Panc1 (cell line): ENCODE measurements around the gene USH1G. TPM values are rescaled to one million over a fixed set of nuclear protein-coding genes. Genes with fewer than 3 reads are reported as not detected.

Experiments
- ATAC-seq: fragments of 200-7000 bp; cut with Tn5 transposase; 2 replicates; pipeline ENCODE4 v1.9.1; 2020; ENCODE audit warnings: mild to moderate bottlenecking, moderate library complexity
- BruUV-seq: library from RNA; stranded (reverse); fragments of 400-500 nt; replicated peaks from 2 replicates; lab custom pipeline; 2021; lab: Mats Ljungman, UMichigan
- CTCF ChIA-PET: fragments of 300-600 bp; sonication (Branson Sonifier 250); formaldehyde crosslinking; loops from one replicate; lab custom pipeline; 2022; ENCODE audit warnings: antibody characterized with exemption; lab: Charles Lee
- POLR2A ChIA-PET: fragments of 300-600 bp; sonication (Branson Sonifier 250); formaldehyde crosslinking; loops from one replicate; lab custom pipeline; 2022; ENCODE audit warnings: antibody characterized with exemption; lab: Charles Lee
- DNase-seq: peaks from one replicate; pipeline ENCODE4 v3.0.0-alpha.2; 2010; ENCODE audit warnings: low read depth, low spot score
- H3K27ac ChIP-seq: 2 replicates; pipeline ENCODE4 v1.5.1; 2011; ENCODE audit warnings: mild to moderate bottlenecking, low read length, inconsistent platforms
- H3K27me3 ChIP-seq: fragments of 200-500 bp; sonication (Bioruptor generic); 2 replicates; pipeline ENCODE4 v1.6.0; 2014; ENCODE audit warnings: low read length, inconsistent platforms; ENCODE audit not compliant: control insufficient read depth, insufficient read depth
- H3K36me3 ChIP-seq: fragments of 200-500 bp; sonication (Bioruptor generic); 2 replicates; pipeline ENCODE4 v1.5.1; 2014; ENCODE audit warnings: inconsistent platforms, mild to moderate bottlenecking, low read length, moderate library complexity; ENCODE audit not compliant: control insufficient read depth, insufficient read depth
- H3K4me1 ChIP-seq: 2 replicates; pipeline ENCODE4 v1.5.1; 2011; ENCODE audit warnings: inconsistent platforms, mild to moderate bottlenecking, low read length, moderate library complexity; ENCODE audit not compliant: control insufficient read depth, insufficient read depth
- H3K4me3 ChIP-seq, 2 experiments: 2 replicates each; pipeline ENCODE4 v1.5.1; 2011 to 2012; ENCODE audit warnings: low read depth in 2 of 2, low read length in 2 of 2, mild to moderate bottlenecking in 2 of 2, inconsistent platforms in 1 of 2, moderate library complexity in 1 of 2
- H3K9me3 ChIP-seq: fragments of 200-500 bp; sonication (Bioruptor generic); 2 replicates; pipeline ENCODE4 v1.5.1; 2014; ENCODE audit warnings: low read depth, mild to moderate bottlenecking, inconsistent platforms, low read length, moderate library complexity; ENCODE audit not compliant: control insufficient read depth, insufficient read depth
- POLR2AphosphoS5 ChIP-seq: IDR thresholded peaks from 2 replicates; pipeline ENCODE4 v1.6.1; 2012; ENCODE audit warnings: mild to moderate bottlenecking, low read depth, low read length, moderate library complexity
- SIN3A ChIP-seq: IDR thresholded peaks from 2 replicates; pipeline ENCODE4 v1.6.1; 2012; ENCODE audit warnings: low read depth, mild to moderate bottlenecking, low read length, moderate library complexity, borderline replicate concordance; ENCODE audit not compliant: insufficient read depth
- TCF7L2 ChIP-seq: IDR thresholded peaks from 2 replicates; pipeline ENCODE4 v1.6.1; 2011; ENCODE audit warnings: mild to moderate bottlenecking, low read depth, low read length, inconsistent platforms
- in situ Hi-C: cut with HindIII; loops from 2 replicates; pipeline ENCODE4 v1.10.0; 2016; ENCODE audit warnings: low sequenced_read_pairs, low pct_unique_long_range_greater_than_20kb
- intact Hi-C: fragments of 100-400 bp; cut with micrococcal nuclease; formaldehyde crosslinking; loops from one replicate; pipeline ENCODE4 v1.10.0; 2022; ENCODE audit not compliant: unreplicated experiment
- total RNA-seq: library from RNA; stranded (reverse); gene quantifications from one replicate; pipeline ENCODE4 v1.2.1, GENCODE V29; 2021; ENCODE audit not compliant: unreplicated experiment
- TF ChIP-seq, protein P1 (sequence below): fragments of 450-650 bp; IDR thresholded peaks from 2 replicates; pipeline ENCODE4 v1.5.1; 2017; ENCODE audit warnings: mild to moderate bottlenecking
- TF ChIP-seq, protein P2 (sequence below), 2 experiments: IDR thresholded peaks; 2 replicates each; pipeline ENCODE4 v1.6.1; 2011 to 2012; ENCODE audit warnings: low read depth in 2 of 2, control low read depth in 1 of 2, low read length in 1 of 2, mild to moderate bottlenecking in 1 of 2, moderate library complexity in 1 of 2; ENCODE audit not compliant: insufficient read depth in 1 of 2

Gene USH1G
- total RNA-seq, 1 experiment from 2014 or later = not detected

DNA sequence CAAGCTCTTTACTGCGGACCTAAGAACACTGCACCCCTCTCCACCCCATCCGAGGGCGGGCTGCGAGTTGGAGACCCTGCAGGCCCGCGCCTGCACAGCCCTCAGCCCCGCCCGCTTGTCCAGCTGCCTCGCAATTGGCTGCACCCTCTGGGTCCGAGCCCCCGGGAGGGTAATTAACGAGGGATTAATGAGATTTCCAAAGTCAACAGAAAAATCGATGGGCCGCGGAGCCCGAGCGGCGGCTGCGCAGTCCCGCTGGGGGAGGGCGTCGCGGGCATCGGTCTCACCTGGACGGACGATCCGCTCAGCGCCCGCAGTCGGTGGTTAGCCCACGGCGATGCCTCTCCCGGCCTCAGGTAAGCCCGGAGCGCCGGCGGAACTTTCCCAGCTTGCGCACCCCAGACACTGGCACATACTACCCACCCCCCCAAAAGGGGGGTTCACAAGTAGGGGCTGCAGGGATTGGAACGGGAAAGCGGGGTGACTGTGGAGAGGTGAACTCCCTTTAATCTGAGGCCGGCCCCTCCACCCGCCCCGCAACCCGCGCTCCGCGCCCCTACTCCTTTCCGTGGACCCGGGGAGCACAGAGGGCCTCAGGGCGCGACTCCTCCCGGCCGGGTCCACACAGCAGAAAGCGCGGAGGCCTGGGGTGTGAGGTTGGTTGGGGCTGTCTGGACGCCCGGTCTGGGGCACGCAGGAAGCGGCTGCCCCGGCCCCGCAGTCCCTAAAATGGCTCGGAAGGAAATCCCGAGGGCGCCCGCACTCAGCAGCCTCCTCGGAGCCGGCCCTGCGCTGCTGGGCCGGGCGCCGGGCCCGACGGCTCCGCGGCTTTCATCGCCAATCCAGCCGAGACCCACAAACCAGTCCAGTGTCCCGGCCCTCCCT is 12.8 kb upstream of the USH1G start, which contains the start of gene OTOP3:
OTOP3 (plus strand) TSS at position 314 of the 885 bp plus-strand sequence; CDS start at position 338, 24 bp downstream.
- intact Hi-C loops = no loop called here
- Histone ChIP-seq H3K4me3 (no peak within 1 kb of the TSS), H3K27ac (no peak within 1 kb of the TSS), H3K36me3 (no peaks in the 10 kb centered on the region), H3K27me3 (peaks cover 13% of the 10 kb centered on the region; the same call in 1 of the 2 replicates), H3K4me1 (no peaks in the 10 kb centered on the region), H3K9me3 (no peaks in the 10 kb centered on the region)
- TF ChIP-seq TCF7L2 (no peak), SIN3A (no peak), POLR2AphosphoS5 (no peak)
- TF ChIP-seq, protein P1, sequence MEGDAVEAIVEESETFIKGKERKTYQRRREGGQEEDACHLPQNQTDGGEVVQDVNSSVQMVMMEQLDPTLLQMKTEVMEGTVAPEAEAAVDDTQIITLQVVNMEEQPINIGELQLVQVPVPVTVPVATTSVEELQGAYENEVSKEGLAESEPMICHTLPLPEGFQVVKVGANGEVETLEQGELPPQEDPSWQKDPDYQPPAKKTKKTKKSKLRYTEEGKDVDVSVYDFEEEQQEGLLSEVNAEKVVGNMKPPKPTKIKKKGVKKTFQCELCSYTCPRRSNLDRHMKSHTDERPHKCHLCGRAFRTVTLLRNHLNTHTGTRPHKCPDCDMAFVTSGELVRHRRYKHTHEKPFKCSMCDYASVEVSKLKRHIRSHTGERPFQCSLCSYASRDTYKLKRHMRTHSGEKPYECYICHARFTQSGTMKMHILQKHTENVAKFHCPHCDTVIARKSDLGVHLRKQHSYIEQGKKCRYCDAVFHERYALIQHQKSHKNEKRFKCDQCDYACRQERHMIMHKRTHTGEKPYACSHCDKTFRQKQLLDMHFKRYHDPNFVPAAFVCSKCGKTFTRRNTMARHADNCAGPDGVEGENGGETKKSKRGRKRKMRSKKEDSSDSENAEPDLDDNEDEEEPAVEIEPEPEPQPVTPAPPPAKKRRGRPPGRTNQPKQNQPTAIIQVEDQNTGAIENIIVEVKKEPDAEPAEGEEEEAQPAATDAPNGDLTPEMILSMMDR = no peak
- TF ChIP-seq, protein P2, sequence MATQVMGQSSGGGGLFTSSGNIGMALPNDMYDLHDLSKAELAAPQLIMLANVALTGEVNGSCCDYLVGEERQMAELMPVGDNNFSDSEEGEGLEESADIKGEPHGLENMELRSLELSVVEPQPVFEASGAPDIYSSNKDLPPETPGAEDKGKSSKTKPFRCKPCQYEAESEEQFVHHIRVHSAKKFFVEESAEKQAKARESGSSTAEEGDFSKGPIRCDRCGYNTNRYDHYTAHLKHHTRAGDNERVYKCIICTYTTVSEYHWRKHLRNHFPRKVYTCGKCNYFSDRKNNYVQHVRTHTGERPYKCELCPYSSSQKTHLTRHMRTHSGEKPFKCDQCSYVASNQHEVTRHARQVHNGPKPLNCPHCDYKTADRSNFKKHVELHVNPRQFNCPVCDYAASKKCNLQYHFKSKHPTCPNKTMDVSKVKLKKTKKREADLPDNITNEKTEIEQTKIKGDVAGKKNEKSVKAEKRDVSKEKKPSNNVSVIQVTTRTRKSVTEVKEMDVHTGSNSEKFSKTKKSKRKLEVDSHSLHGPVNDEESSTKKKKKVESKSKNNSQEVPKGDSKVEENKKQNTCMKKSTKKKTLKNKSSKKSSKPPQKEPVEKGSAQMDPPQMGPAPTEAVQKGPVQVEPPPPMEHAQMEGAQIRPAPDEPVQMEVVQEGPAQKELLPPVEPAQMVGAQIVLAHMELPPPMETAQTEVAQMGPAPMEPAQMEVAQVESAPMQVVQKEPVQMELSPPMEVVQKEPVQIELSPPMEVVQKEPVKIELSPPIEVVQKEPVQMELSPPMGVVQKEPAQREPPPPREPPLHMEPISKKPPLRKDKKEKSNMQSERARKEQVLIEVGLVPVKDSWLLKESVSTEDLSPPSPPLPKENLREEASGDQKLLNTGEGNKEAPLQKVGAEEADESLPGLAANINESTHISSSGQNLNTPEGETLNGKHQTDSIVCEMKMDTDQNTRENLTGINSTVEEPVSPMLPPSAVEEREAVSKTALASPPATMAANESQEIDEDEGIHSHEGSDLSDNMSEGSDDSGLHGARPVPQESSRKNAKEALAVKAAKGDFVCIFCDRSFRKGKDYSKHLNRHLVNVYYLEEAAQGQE (IDR thresholded peaks at IDR 0.05; ENCODE audit: insufficient read depth in 1 of 2, low read depth in 2 of 2, low read length in 1 of 2) = no peak
- CTCF ChIA-PET = no interaction called here
- peak; percentile 60 for ATAC-seq
- DNase-seq = no peak
- no TSS peak for BruUV-seq
- POLR2A ChIA-PET = interaction anchor here (0.7 kb wide), 1 partner anchor 41 kb away, joined by 15 read pairs; no protein-coding TSS in a partner anchor
- in situ Hi-C loops = no loop called here

DNA sequence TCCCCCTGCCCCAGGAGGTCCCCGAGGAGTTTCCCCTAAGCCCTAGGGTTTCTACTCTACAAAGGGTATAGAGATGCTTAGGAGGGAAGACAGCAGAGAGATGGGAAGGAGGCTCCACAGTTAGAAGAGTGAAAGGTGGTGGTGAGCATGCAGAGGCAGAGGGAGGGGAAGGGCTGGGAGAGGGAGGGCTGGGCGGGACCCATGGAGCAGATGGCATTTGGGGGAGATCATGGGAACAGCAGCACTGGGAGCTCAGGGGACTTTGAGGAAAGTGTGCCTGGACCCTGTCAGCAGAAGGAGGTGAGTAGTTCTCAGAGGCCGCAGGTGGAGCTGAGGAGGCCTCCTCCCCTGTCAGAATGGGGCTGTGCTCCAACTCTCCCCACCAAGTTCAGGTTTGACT is 12.0 kb upstream of the USH1G start:
- DNase-seq = no peak
- in situ Hi-C loops = no loop called here
- Histone ChIP-seq H3K9me3 (no peaks in the 10 kb centered on the region), H3K4me3 (no peak overlapping the region), H3K27me3 (peaks cover 13% of the 10 kb centered on the region; the same call in 1 of the 2 replicates), H3K4me1 (no peaks in the 10 kb centered on the region), H3K27ac (no peak overlapping the region), H3K36me3 (no peaks in the 10 kb centered on the region)
- no peak for ATAC-seq
- POLR2A ChIA-PET = no interaction called here
- BruUV-seq = no TSS peak
- CTCF ChIA-PET = no interaction called here
- intact Hi-C loops = no loop called here
- TF ChIP-seq, protein P2 (IDR thresholded peaks at IDR 0.05; ENCODE audit: insufficient read depth in 1 of 2, low read depth in 2 of 2, low read length in 1 of 2) = no peak
- TF ChIP-seq, protein P1 = no peak
- TF ChIP-seq POLR2AphosphoS5 (no peak), TCF7L2 (no peak), SIN3A (no peak)
